GM18498 (cell line): ENCODE data around the gene CADPS.
A peak's percentile ranks its signal among the peaks of the same experiment; 100 is the strongest.

ENCODE experiments used
- ATAC-seq: cut with Tn5 transposase; IDR thresholded peaks from one replicate; pipeline ENCODE4 v1.9.1; 2021; ENCODE audit warnings: mild to moderate bottlenecking, moderate library complexity; ENCODE audit not compliant: unreplicated experiment

CADPS gene

GRCh38 chr3:62365391-62366125, 509.7 kb downstream of the CADPS start:
- ATAC-seq = no peak

DNA sequence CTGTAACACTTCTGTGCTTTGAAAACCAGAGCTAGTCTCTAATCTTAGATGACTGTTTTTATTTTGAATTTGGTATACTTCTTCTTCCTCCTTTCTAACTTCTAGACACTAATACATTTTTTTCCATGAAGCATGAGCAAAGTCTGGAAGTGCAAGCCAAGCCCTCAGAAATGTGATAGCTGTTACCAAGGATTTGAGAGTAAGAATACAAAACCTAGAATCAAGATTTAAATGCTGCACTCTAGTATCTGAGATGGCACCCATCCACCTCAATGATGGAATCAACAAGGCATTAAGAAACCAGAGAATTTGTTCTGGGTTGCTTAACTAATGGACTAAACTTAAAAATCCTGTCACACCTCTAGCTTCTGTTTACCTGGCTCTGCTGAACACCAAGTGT, 511.0 kb downstream of the CADPS start:
- ATAC-seq = no peak

GRCh38 chr3:62363275-62363674, 511.9 kb downstream of the CADPS start:
- ATAC-seq = no peak

DNA sequence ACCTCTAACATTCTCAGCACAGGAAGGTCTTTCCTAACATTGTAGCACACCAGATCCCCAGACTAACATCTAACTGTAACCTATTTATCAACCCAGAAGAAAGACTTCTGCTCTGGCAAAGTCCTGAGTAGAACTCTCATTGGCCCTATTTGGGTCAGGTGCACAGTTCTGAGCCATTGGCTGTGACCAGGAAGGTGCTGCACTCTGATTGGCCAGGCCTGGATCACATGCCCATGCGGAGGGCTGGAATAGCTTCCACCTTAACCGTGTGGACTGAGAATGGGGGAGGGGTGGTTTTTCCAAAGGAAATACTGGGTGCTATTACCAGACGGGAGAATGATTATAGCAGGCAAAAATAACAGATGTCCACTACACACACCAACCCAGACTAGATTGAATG, 513.4 kb downstream of the CADPS start:
- peak; percentile 12 for ATAC-seq

DNA sequence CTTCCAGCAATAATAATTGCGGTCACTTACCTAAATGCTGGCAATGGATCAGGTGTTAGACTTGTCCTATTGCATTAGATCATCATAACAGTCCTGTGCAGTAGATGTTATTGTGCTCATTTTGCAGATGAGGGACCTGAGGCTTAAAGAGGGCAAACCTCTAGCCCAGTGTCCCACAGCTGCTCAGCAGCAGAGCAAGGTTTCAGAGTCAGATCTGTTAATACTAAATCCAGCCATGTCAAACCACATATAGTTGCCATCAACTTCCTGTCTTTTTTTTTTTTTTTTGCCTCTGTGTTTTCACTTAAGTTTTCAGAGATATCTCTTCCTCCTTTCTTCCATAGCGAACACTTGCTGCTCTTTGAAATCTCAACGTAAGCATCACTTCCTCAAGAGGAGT, 514.0 kb downstream of the CADPS start:
- ATAC-seq = peak; percentile 85

DNA sequence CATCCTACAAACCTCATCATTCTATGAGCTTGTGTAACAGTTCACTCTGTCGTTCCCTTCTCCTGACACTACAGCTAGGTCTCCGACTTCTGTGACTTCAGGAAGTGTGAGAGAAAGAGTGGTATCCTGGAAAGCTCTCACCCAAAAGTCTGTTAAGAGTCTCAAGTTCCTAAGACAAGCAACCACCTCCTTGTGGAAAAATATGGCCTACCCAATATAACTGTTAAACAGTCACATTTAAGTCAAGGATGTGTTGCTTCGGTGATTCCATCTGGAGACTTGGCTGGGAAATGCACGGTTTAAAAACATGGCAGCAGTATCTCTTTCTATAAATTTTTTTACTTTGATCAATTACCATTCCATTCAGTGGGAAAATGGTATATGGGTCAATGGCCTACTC, 515.7 kb downstream of the CADPS start:
- no peak for ATAC-seq

GRCh38 chr3:62356356-62356755, 518.9 kb downstream of the CADPS start:
- ATAC-seq = no peak

- ATAC-seq = no peak
These were observed 519.5 kb downstream of the CADPS start for GRCh38 chr3:62355703-62356102.
